RKO (cell line): ENCODE data around the gene GRID1.

Experiments
- DNase-seq: peaks from one replicate; pipeline ENCODE4 v3.0.0-alpha.2; 2016; ENCODE audit warnings: low spot score

Gene GRID1

GRCh38 chr10:85696893-85697292, 669.7 kb downstream of the GRID1 start:
- no peak for DNase-seq

- DNase-seq = no peak
Observed at GRCh38 chr10:85682621-85683020, 684.0 kb downstream of the GRID1 start.

DNA sequence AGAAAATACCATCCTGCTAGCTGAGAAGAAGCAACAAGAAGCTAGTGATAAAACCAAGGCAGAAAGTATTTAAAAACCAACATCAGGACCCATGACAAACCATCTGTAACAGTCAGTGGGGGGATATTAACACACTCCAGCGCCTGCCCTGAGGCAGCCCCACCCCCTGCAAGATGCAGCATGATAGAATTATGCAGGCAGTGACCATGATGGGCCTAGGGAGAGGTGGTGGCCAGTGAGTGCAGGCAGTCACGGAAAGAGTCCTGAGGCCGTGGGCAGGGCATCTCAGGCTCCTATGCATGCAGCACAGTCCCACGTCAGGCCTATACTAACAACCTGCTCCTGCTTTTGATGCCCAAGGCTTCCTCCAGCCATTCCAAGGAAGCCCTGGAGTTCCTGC, 686.9 kb downstream of the GRID1 start:
- no peak for DNase-seq

GRCh38 chr10:85679061-85679460, 687.5 kb downstream of the GRID1 start:
- no peak for DNase-seq

DNA sequence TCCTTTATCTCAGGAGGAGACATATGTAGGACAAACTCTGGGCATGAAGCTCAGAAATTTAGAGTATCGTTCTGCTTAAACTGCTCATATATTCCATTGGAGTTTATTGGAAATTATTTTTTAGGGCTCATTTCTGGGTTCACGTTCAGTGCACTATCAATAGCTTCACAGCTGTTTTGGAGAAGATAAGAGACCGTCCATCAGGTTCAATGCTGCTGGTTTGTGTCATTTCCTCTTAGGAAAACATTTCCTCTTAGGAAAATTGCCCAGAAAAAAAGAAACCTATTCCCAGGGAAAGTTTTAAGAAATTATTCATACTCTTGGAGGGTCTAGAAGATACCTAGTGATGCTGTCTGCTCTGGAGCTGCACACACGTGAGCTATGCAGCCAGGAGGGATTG, 691.7 kb downstream of the GRID1 start:
- DNase-seq = no peak

GRCh38 chr10:85673270-85673669, 693.3 kb downstream of the GRID1 start:
- no peak for DNase-seq

DNA sequence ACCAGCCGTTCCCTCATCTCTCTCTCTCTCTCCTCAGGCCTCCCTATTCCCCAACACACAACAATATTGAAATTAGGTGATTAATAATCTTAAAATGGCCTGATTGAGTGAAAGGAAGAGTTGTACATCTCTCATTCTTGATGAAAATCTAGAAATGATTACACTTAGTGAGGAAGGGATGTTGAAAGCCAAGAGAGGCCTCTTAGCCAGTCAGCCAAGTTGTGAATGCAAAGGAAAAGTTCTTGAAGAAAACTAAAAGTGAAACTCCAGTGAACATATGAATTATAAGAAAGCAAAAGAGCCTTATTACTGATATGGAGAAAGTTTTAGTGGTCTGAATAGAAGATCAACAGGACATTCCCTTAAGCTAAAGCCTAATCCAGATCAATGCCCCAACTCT, 695.1 kb downstream of the GRID1 start:
- DNase-seq = no peak

- DNase-seq = no peak
Observed at GRCh38 chr10:85668522-85668921, 698.1 kb downstream of the GRID1 start.

DNA sequence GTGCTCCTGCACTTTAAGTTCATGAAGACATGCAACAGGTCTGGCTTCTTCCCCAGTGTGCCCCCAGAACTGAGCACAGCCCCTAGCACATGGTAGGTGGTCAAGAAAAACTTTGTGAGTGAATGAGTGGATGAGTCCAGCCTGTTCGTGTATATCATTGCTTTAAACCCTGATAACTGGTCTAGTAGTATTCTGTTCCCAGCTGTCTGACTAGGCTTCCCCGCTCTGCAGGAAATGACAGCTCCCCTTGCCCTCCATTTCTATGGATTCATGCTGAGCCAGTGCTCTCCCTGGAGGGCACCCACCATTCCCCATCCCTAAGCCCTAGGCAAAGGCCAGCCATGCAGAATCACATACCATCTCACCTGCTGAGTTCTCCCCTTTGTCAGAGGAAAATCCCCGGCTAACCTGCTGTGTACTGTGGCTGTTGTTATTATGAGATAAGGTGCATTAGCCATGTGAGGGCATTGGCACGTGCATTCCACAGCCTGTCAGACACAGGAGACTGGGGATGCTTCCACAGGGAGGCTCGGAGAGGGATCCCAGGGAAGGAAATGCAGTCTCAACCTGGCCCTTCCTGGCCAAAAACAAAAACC, 698.9 kb downstream of the GRID1 start:
- no peak for DNase-seq

GRCh38 chr10:85666987-85667386, 699.6 kb downstream of the GRID1 start:
- no peak for DNase-seq

DNA sequence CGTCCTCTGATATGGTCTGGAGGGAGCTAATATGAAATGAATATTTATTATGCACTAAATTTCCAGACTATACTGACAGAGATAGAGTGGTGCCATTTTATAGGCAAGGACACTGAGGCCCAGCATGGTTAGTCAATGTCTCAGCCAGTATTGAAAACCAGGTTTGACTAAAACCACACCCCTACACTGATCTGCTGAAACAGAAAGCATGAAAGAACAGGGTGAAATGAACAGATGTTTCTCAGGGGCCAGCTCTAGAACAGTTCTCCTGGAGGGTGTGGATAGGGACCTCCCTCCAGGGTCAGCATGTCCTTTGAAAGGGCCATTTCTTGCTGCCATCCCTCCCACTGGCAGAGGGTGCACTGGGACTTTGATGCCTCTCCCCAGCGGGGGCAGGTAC, 700.5 kb downstream of the GRID1 start:
- no peak for DNase-seq

DNA sequence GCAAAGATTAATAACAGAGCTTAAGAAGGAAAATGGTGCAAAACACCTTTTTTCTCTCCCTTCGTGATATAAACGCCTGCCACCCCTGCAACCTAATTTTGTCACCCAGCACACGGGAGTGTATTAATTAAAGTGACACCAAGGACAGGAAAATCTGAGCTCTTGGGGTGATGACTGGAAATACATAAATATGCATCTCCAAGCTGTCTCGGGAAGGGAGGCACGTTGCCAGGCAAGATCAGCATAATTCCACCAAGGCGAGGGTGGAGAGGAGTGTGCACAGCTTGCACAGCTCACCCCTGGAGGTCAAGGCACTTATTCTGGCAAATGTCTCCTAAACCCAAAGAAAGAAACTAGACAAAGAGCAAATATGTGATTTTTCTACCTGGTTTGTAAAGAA, 700.9 kb downstream of the GRID1 start:
- DNase-seq = no peak

- no peak for DNase-seq
Observed at GRCh38 chr10:85665078-85665477, 701.5 kb downstream of the GRID1 start.

DNA sequence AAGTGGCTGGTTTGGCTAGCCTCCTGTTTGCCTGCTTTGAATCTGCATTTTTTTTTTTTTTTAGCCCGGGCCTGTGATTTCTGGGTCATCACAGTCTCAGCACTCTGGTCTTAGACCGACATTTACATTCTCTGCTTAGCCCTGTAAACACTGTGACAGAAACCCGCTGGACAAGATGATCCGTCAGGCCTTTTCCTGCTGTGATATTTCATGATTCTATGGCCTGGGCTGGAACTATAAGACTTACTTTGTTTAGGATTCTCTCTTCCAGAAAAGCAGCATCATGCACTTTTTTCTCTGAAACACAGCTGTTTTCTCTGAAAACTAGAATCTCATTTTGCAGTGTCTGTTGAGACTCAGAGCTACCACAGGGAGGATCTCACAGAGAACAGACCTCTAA, 705.5 kb downstream of the GRID1 start:
- DNase-seq = no peak

DNA sequence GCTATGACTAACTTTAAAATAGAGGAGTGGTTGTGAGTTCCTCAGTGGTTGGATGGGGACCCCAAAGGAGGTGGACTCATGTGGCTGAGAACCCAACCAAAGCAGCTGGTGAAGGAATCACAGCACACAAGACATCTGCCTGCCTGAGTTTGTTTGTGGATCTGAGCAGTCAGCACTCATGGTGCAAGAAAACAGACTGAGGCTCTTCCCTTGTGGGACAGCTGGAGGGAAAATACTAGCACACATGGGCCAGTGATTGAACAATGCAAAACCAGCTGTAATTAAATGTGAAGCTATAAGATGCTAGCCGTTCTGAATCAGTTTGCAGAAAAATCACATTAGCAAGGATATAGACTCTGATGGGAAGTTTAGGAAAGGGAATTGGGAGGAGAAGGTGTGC, 707.3 kb downstream of the GRID1 start:
- DNase-seq = no peak

DNA sequence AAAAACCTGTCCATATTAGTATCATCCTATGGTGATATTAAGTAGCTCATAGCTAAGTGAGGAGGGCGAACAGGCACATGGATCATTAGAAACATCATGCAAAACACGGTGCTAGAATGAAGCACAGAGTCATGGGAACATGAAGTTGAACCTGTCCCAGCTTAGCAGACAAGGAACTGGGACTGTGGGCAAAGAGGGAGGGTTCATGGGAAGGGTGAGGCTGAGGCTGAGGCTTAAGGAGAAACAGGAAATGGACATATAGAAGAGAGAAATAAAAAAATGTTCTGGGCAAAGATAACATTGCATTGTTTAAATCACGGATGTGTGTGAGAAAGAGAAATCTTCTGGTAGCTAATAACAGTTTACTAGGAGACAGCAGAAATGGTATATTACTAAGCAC, 708.1 kb downstream of the GRID1 start:
- no peak for DNase-seq

DNA sequence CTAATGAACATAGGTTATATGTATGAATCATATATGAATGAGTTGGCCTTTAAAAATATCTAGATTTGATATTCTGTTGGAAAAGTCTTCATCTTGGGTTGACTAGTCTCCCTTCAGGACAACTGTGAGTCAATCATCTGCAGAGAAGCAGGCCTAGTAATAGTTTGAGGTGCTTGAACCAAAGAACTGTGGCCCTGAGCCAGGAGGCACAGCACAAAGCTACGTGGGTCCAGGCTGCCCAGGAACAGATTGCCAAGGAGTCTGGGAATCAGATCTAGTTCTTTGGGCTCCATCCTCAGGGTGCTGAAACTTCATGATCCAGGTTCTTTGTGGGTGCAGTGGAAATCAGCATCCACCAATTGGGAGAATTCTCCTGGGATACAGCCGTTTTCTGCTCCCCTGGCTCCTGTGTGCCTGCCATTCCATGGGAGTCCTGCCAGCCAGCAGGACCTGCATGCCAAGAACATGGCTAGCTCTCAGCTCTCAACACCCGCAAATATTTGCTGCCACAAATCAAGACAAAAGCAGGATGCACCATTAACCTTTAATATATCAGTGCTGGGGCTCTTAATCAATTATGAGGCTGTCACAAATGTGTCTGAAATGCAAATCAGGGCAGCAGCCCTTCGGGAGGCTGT, 709.0 kb downstream of the GRID1 start:
- DNase-seq = no peak

GRCh38 chr10:85655411-85655810, 711.2 kb downstream of the GRID1 start:
- DNase-seq = no peak

- DNase-seq = no peak
Observed at GRCh38 chr10:85651497-85651882, 715.1 kb downstream of the GRID1 start.

GRCh38 chr10:85650791-85651496, 715.7 kb downstream of the GRID1 start:
- DNase-seq = no peak

DNA sequence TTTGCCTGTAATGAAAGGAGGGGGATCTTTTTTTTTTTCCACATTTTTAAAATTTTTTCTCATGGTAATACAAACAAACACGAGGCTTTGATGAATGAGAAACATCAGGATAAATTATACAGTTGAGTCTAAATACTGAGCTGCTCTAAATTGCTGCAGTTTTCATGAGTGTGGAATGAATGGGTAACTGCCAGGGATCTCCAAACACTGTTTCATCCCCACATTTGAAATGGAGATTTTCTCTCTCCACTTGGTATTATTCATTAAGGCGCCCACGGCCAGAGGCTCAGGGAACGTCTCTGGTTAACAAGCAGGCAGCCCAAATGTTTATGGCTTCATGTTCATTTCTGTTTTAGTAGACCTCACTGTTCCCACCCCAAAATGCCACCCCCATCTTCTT, 717.1 kb downstream of the GRID1 start:
- DNase-seq = no peak

GRCh38 chr10:85648279-85648754, 718.3 kb downstream of the GRID1 start:
- DNase-seq = no peak

DNA sequence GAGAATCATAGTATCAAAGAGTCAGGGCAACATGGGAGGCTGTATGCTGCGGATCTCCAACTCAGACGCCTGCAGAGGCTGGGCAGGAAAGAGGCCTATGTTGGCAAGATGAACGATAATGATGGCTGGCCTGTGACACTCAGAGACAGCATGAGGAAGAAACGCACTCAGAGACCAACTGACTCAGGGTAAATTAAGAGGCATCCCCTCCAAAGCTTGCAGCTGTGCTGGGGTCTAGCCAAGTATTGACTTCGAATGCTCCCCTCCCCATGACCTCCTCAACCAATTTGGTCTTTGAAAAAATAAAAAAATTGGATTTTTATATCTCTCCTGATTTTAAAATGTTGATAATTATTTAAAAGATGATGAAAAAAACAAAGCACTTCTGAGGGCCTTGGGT, 718.9 kb downstream of the GRID1 start:
- DNase-seq = no peak
